ENCODE results near the gene FOXM1.

FOXM1 gene

DNA sequence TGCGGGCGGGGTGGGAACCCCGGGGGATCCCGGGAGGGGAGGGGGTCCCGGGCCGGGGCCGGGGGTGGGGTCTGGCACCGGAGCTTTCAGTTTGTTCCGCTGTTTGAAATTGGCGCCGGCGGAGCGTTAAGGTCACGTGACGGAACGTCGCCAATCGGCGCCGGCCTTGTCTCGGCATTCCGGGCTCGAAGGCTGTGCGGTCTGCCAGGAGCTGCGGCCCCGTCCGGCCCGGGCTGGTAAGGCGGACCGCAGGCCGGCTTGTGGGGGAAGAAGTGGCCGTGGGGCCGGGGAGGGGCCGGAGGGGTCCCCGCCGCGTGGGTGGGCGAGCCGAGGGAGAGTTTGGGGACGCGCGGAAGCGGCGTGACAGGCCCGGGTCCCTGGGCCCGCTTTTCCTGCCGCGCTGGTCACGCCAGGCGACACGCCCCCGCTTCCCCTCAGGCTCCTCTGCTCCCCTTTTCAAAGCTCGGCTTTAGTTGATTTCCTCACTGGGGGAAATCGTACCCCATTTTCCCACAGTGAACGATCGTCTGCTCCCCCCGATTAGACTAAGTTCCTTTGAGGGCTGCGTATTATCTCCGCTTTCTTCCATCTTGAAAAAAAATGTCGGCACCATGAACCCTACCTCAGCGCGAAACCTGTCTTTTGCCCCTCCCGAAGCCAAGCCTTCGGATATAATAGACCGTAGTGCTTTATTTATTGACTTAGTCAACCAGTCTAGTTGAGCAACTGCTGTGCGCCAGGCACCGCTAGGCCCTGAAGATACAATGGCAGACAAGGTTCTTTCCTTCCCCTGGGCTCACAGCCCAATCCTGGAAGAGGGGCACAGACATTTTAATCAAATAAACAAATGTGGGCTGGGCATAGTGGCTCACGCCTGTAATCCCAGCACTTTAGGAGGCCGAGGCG, at the start of gene FOXM1, which contains the start of gene RHNO1:
Gene FOXM1, minus strand, starts transcription at position 128 of the 906 bp plus-strand sequence. CDS start 2,696 bp downstream, outside the sequence.
Gene RHNO1, plus strand, starts transcription at position 177 of the 906 bp plus-strand sequence. CDS start 8,144 bp downstream, outside the sequence.
- peak; percentile 62 to 76 for DNase-seq

DNA sequence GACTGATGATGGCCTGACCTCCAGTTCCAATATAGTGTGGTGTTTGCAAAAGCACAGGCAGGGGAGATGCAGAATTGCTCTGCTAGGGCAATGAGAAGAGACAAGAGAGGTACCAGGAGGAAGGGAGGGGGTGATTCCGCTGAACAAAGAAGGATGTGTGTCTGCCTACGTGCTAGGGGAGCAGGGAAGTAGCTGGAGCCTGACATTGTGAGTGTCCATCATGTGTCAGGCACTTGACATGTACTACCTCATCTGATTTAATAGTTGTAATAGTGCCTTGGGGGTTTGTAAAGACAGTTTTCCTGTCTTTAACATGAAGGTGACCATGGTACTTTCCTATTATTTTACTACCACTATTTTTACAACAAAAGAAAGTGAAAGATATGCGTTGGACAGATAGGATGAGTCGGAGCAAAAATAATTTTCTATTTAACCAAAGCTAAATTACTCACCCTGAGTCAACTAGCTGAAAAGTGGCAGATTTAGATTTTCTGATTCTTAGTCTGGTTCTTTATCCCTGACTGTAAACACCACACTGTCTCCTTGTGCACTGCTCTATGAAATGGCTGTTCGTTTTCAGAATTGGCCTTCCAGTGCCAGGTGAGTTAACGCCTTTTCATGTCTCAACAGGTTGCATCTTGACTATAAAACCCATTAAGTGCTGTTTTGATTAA, 48.5 kb upstream of the FOXM1 start:
- no peak for DNase-seq

- DNase-seq: no peak
Measured at GRCh38 chr12:2924019-2924418, 47.0 kb upstream of the FOXM1 start.

DNA sequence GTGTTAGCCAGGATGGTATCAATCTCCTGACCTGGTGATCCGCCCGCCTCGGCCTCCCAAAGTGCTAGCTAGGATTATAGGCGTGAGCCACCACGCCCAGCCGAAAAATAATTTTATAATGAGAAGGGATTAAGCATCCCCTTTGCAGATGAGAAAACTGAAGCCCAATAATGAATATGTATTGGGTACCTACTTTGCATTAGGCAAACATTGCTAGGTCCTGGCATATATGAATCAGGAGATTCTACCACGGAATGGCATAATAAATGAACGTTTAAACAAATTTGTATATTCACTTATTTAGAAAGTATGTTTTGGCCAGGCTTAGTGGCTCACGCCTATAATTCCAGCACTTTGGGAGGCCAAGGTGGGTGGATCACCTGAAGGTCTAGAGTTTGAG, 46.1 kb upstream of the FOXM1 start:
- DNase-seq: no peak

DNA sequence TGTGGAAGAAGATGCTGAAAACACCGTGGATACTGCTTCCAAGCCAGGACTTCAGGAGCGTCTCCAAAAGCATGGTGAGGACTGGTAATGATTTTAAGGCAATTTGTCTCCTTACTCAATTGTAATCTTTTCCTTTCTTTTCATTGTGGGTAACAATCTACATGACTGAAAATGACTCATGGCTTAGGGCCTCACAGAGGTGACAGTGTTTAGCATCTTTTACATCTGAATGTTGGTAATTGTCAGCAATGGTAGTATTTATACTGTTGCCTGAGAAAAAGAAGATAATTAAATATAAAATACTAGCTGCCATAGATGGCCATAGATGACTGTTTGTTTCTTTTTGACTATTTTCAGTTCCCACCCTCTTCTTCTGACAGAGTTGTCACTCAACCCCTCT, 45.4 kb upstream of the FOXM1 start:
- DNase-seq: no peak

DNA sequence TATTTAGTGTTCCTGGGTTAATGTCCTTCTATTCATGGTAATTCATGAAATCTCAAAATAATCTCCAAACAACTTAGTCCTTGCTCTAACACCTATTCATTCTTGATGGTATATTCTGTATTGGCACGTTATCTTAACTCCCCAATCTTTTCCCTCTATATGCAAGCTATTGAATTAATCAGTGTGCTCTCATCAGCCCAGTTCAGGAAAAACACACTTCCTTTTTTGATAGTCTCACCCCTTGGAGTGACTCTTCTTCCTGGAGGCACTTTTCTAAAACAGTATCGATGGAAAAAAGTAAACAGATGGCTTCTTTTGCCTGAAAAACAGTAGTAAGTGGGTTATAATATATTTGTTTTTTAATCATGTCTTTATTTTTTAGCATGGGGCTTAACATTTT, 42.3 kb upstream of the FOXM1 start:
- DNase-seq: no peak

GRCh38 chr12:2912216-2912575, 35.2 kb upstream of the FOXM1 start:
- DNase-seq: no peak

GRCh38 chr12:2904260-2904659, 27.3 kb upstream of the FOXM1 start:
- DNase-seq: no peak

DNA sequence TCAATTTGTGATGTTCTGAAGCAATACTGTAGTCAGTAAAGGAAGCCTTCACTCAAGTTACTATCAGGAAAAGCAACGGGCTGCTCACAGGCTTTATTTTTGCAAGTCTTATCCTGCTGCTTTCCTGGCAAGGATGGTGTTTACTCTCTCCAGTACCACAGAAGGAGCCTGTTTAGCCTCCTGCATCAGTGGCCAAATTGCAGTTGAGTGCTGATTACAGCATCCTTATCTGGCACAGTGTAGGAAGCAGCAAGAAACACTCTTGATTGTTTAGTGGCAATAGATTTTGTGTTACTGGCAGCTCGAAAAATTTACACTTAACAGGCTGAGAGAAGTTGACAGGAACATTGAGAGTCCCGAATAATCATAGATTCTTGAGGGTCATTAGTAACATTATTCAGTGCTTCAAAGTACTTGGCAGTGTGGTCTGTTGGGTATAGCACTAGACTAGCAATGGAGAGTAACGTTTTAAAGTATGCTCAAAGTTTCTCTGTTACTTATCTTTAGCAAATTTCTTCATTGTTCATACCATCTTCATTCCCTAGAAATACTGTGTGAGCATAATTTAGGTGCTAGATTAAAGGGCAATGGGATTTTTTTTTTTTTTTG, 25.4 kb upstream of the FOXM1 start:
- DNase-seq: no peak

- DNase-seq: no peak
Measured at GRCh38 chr12:2900642-2901041, 23.7 kb upstream of the FOXM1 start.

DNA sequence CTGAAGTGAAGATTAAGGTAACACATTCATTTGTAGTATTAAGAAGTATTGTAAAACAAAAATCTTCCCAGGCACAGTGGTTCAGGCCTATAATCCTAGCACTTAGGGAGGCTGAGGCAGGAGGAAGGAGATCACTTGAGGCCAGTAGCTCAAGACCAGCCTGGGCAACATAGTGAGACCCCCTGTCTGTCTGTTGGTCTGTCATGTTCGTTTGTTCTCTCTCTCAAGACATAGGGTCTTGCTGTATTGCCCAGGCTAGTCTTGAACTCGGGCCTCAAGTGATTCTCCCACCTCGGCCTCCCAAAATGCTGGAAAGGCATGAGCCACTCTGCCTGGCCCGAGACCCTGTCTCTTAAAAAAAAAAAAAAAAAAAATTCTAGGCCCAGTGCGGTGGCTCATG, 20.4 kb upstream of the FOXM1 start:
- no peak for DNase-seq

GRCh38 chr12:2895511-2895910, 18.5 kb upstream of the FOXM1 start:
- DNase-seq: no peak

DNA sequence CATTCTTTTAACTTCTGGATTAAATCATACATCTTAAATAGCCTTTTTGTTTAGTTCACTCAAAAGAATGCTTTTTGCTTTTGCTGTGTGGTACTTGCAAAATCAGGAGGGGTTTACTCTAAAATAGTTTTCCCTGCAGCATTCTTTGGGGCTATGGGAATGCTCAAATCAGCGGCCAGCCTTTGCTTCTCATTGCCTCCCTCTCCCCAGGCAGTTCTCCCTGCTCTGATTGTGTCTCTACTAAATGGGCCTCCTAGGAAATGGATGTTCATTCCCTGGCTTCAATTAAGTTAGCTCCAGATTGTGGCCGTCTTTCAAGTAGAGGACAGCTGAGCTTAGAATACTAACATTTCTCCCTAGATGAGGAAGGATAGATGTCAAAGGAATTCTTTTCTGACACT, 18.1 kb upstream of the FOXM1 start:
- no peak for DNase-seq

DNA sequence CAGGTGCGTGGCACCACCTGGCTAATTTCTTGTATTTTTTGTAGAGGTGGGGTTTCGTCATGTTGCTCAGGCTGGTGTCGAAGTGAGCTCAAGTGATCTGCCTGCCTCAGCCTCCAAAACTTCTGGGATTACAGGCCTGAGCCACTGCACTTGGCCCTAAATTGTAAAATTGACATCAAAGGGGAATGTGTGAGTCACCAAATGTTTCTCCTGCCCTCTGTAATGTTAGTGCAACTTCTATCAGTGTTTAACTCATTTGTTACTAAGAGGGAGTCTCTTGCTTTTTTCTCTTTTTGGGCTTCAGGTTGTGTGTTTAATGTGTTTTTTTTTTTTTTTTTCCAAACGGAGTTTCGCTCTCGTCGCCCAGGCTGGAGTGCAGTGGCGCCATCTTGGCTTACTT, 16.0 kb upstream of the FOXM1 start:
- no peak for DNase-seq

DNA sequence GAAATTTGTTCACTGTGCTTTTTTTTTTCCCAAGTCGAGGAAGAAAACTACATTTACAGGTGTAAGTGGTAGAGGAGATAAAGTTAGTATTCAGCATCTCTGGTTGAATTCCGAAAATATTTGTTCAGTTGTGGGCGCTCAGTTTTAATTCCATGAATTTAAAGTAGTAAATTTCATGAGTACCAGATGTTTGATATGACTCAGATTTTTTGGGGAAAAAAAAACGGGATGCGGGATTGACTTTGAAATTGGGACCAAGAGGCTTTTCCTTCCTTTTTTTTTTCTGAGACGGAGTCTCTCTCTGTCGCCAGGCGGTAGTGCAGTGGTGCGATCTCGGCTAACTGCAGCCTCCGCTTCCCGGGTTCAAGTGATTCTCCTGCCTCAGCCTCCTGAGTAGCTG, 15.3 kb upstream of the FOXM1 start:
- DNase-seq: no peak

- DNase-seq: no peak
Measured at GRCh38 chr12:2891240-2892053, 14.5 kb upstream of the FOXM1 start.

DNA sequence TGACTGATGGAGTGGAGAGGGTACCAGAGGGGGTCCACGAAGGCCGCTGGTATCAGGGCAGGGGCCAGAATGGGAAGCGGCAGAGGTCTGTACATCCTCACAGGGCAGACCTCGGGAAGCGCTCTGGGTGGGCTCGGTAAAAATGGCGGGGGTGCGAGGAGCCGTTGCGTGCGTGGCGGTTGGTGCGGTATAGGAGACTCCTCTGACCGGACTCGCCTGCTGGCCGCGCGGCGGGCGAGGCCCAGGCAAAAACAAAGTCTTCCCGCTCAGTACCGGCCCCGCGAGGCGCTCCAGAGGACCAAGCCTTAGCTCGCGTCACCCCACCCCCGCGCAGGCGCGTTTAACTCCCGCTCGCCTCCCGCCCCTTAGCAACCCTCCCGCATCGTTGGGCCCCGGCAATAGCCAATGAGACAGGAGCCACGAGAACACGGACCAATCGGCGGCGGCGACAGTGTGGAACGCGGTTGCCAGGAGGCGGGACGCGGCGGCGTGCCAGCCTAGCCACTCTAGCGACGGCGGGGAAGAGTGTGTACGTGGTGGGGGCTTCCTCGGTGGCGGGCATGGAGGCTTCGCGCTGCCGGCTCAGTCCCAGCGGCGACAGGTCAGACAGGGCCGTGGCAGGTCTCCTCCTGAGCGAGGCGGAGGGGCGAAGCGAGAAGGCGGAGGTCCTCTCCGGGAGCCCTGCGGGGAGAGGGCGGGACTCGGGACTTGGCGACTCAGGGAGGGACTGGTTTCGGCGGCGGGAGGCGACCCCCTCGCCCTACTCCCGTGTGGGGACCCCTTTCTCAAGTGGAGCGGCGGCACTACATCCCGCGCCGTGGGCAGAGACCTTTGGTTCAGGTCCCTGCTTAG, 13.6 kb upstream of the FOXM1 start, which contains the start of gene TULP3:
Gene TULP3, plus strand, starts transcription at position 504 of the 852 bp plus-strand sequence. Its CDS starts 57 bp downstream, at position 561.
- peak; percentile 90 to 96 for DNase-seq

DNA sequence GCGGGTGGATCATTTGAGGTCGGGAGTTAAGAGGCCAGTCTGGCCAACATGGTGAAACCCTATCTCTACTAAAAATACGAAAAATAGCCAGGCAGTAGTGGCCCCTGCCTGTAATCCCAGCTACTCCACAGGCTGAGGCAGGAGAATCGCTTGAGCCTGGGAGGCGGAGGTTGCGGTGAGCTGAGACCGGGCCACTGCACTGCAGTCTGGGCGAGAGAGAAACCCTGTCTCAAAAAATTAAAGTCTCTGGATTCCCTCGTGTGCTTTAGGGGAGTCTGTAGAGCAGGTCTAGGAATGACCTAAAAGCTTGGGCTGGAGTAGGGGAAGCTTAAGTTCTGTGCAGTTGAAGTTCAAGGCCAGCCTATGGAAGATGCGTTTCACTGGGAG, 13.0 kb upstream of the FOXM1 start:
- no peak for DNase-seq

DNA sequence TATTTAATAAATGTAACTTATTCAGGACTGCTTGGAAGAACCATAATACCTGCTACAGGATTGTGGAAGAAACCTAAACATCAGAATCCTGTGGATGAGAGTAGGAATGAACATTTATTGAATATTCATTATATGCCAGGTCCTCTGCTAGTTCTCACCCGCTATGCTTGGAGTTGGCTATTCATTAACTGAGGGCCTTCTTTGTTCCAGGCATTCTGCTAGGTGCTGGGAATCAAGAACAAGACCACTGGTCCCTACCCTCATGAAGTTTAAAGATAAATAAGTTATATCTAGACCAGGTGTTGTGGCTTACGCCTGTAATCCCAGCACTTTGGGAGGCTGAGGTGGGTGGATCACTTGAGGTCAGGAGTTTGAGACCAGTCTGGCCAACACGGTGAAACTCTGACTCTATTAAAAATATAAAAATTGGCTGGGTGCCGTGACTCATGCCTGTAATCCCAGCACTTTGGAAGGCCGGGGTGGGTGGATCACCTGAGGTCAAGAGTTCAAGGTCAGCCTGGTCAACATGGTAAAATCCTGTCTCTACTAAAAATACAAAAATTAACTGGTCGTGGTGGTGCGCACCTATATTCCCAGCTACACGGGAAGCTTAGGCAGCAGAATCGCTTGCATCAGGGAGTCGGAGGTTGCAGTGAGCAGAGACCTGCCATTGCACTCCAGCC, 9.9 kb upstream of the FOXM1 start:
- no peak for DNase-seq

DNA sequence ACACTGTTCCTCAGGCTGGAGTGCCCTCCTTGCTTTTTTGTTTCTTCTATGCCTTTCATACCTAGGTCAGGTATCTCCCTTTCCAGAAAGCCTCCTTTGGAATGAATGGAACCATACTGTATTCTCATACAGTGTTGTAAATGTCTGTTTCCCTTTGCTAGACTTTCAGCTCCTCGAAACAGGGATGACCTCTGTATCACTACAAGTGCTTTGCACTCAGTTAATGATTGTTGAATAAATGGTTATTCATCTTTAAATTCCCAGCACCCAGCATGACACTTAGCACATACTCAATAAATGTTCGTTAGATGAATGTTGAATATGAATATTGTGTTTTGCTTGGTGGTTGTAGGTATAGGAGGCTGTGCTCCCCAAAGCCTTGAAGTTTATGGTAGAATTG, 7.8 kb upstream of the FOXM1 start:
- no peak for DNase-seq

- DNase-seq: no peak
Measured at GRCh38 chr12:2879853-2880252, 2.9 kb upstream of the FOXM1 start.
